Stimulated activated CD4-positive, alpha-beta T cell treated with anti-CD3 and anti-CD28 coated beads, Interleukin-15, amount 100 ng/mL, for 1 hour (primary cell): ENCODE results near the gene FLRT1.
A peak's percentile ranks its signal among the peaks of the same experiment; 100 is the strongest.

ENCODE experiments used
- DNase-seq, 2 donors: peaks; one replicate each; pipeline ENCODE4 v3.0.0-alpha.2; 2020; ENCODE audit warnings: low read depth in 1 of 2, low spot score in 1 of 2

Gene FLRT1

GRCh38 chr11:64035576-64035975 is at the start of gene FLRT1:
Gene FLRT1 (plus strand): TSS chr11:64035931. CDS start chr11:64116268, 80,337 bp downstream.
- DNase-seq: no peak

DNA sequence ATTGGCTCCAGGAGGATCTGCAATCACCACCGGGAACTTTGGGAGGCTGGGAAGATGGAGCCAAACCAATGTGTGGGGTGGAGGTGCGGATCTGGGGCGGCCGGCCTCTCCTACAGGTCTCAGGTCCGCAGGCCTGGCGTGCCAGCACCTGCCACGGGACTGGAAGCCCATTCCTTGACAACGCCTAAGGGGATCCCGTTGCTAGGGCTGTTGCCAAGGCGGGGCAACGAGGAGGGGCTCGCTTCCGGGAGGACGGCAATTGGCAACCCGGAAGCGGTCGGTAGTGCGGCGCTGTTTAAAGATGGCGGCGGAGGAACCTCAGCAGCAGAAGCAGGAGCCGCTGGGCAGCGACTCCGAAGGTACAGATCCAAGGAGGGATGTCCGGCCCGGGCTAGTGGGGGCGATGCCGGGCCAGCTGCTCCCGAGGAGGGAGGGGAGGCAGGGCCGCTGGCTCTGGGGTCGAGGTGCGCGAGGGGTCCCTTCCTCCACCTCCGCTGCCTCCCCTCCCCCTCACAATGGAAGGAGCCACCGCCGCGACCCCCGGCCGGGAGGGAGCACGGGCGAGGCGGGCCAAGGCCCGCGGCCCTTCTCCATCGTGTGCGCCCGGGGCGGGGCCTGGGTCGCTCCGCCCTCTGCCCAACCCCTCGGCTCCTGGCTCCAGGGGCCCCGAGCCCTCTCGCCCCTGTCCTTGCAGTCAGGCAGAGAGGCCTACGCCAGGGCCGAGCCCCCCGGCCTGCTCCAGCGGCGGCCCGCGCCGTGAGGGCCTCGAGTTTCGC is 49.4 kb upstream of the FLRT1 start, which contains the start of gene OTUB1:
Gene OTUB1 (plus strand): TSS at position 283 of the 776 bp plus-strand sequence. CDS start 19 bp downstream, at position 302.
- peak; percentile 68 to 80 for DNase-seq

- no peak for DNase-seq
Observed at GRCh38 chr11:63986932-63987513, 48.7 kb upstream of the FLRT1 start.

GRCh38 chr11:63991558-63991957 is 44.2 kb upstream of the FLRT1 start:
- DNase-seq: no peak

- no peak for DNase-seq
Observed at GRCh38 chr11:63993100-63993499, 42.6 kb upstream of the FLRT1 start.

DNA sequence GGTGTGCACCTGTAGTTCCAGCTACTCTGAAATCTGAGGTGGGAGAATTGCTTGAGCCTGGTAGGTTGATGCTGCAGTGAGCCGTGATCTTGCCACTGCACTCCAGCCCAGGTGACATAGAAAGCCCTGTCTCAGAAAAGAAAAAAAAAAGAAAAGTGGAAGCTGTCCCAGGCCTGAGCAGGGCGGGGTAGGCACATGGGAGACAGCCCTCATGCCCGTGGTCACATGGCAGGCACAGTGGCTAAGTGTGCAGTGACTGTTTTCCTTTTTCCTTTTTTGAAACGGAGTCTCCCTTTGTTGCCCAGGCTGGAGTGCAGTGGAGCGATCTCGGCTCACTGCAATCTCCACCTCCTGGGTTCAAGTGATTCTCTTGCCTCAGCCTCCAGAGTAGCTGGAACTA is 41.7 kb upstream of the FLRT1 start:
- no peak for DNase-seq

GRCh38 chr11:63996512-63996911 is 39.2 kb upstream of the FLRT1 start:
- DNase-seq: no peak

DNA sequence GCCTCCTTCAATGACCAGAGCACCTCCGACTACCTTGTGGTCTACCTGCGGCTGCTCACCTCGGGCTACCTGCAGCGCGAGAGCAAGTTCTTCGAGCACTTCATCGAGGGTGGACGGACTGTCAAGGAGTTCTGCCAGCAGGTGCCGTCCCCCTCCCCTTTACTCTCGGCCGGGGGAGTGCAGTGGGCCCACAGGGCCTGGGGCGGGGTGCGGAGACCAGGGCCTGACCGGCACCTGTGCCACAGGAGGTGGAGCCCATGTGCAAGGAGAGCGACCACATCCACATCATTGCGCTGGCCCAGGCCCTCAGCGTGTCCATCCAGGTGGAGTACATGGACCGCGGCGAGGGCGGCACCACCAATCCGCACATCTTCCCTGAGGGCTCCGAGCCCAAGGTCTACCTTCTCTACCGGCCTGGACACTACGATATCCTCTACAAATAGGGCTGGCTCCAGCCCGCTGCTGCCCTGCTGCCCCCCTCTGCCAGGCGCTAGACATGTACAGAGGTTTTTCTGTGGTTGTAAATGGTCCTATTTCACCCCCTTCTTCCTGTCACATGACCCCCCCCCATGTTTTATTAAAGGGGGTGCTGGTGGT is 38.5 kb upstream of the FLRT1 start:
- no peak for DNase-seq

- DNase-seq: no peak
Observed at GRCh38 chr11:63997801-63998337, 37.9 kb upstream of the FLRT1 start.

- DNase-seq: no peak
Observed at GRCh38 chr11:63998558-63999348, 37.0 kb upstream of the FLRT1 start.

DNA sequence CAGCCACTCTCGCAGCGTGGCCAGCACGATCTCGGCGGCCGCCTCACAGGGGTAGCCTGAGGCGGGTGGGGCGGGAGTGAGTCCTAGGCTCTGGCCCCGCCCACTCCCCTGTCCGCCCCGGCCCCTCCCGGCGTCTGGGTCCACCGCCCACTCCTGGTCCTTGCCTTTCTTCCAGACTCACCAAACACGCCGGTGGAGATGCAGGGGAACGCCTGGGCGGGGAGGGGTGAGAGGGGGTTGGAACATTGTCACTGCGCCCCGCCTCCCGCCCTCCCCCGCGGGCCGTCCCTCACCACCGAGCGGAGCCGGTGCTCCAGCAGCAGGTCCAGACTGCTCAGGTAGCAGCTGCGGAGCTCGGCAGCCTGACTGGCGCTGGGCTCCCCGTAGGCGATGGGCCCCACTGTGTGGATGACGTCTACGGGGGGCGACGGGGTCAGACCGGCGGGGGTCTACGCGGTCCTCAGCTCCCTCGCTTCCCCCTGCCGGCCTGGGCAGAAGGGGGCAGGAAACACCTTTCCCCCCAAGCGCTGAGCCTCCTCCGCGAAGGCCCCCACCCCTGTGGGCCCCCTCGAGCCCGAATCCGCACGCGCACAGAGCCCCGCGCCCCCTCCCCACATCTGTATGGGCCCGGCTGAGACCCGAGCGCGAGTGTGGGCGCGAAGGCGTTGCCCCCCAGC is 36.2 kb upstream of the FLRT1 start:
- DNase-seq: peak; percentile 37 to 61

DNA sequence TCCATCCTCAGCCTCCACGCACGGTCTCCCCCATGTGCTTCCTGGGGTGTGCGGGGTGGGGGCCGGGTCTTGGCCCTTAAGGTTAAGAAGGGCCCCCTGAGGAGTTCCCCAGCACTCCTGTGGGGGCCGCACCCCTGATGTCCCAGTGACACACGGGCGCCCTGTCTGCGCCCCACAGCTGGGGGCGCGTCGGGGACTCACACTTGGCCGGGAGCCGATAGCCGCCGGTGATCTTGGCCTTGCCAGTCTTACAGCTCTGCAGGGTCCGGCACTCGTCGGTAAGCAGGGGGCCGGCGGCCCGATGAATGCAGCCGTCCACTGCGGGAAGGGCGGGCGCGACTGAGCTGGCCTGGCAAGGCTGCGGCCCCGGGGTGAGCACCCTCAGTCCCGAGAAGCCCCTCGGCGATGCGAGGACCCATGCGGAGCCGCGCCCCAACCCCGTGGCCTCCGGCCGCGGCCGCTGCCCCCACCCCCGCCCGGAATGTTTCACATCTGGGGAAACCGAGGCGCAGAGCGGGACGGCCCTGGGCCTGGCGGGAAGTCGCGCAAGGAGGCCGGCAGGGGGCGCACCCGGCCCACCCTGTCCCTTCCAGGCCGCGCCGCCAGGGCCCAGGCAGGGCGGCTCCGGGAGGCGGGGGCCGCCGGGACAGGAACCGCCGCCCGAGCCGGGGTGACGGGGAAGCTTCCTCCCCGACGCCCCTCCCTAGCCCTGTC is 35.5 kb upstream of the FLRT1 start:
- peak; percentile 51 to 59 for DNase-seq

DNA sequence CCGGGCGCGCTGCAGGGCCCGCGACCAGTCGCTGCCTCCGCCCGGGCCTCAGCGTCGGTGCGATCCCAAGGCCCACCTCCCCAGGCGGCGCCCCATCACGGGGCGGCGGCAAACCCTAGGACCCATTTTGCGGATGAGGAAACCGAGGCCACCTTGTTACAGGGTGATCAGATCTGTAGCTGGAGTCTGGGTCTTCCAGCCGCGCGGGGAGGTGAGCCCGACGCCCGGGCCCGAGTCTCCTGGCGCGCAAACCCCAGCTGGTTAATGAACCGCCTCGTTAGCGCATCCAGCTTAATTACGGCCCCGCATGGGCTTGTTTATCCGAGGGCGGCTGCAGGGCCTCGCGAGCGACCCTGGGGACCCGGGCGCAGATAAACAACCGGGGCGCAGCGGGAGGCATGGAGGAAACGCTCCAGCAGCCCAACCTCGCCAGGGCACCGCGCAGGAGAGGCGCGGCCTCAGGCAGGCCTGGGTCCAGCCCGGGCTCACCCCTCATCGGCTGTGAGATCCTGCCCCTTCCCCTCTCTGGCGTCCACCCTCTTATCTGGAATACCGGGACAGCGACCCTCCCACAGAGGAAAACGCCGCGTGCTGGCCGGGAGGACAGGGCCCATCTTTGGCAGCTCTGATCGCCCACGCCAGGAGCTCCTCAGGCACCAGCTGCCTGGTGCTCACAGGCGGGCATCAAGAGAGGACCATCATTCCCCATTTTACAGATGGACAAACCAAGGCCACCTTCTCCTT is 34.8 kb upstream of the FLRT1 start:
- no peak for DNase-seq

GRCh38 chr11:64001484-64002420 is 34.0 kb upstream of the FLRT1 start:
- no peak for DNase-seq

DNA sequence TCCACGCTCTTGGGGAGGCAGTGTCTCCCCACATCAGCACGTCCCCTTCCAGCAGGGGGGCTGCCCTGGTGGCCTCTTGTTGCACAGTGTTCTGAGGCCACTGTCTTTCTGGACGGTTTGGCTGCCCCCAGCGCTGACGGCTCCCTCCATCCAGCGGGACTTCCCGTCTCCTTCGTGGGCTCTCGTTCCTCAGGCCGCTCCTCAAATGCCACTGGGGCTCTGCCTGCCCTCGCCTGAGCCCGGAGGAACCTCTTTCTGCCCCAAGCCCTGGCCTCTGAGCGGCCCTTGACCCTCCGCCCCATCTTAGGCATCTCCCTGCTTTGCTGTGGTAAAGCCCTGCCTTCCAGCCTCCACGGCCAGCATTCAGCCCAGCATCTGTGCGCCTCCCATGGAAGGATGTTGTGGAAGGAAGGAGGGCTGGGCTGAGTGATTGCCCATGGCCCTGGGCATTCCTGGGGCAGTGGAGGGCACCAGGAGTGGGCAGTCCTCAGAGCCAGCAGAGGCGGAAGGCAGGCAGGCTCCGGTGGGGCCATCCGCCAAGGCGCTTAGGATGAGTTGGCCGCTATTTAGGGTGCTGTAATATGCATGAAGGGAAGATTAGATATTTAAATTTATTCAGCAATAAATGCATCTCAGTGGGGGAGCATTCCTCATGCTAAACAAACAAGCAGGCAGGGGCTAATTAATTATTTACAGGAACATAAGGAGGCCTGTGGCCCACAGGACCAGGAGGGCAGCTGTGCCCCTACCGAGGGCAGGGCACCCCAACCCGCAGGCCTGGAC is 31.7 kb upstream of the FLRT1 start:
- DNase-seq: no peak

DNA sequence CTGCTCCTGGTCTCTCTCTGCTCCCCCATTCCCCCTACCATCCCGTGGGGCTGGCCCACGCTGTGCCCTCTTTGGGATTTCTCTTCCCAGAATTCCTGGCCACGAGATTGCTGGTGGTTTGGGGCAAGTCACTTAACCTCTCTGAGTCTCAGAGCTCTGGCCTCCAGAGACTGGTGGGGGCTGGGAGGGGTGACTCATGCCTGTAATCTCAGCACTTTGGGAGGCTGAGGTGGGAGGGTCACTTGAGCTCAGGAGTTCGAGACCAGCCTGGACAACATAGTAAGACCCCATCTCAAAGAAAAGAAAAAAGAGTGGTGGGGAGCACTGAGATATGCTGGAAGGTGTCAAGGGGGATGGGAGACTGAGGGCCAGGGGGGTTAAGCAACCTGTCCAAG is 31.1 kb upstream of the FLRT1 start:
- no peak for DNase-seq

DNA sequence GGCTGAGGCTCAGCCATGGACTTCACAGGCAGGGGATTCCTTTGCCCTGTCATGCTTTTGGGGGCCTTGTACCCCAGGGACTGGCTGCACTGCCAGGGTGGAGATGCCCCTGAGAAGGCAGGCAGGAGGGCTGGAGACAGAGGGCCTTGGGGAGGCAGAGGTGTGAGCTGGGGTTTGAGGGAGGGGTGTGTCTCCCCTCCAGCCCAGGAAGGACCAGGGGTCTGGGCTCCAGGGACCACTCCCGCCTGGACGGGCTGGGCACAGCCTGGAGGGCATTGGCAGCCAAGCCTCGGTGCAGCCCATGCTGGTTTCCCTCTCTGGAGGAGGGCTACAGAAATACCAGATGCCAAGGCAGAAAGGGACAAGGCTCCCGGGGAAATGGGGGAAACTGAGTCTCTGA is 30.0 kb upstream of the FLRT1 start:
- DNase-seq: no peak
